ENCODE data around the gene SLC33A1. TPM values are rescaled to one million over a fixed set of nuclear protein-coding genes. Genes with fewer than 3 reads are reported as not detected.

The SLC33A1 gene
- total RNA-seq, 1 experiment from 2014 or later: 24.9 TPM

- no peak overlapping the region for H3K4me3 Mint-ChIP-seq
- POLR2A ChIA-PET: no interaction called here
- DNase-seq (ENCODE audit: low spot score): no peak
These were observed 63.8 kb downstream of the SLC33A1 start for GRCh38 chr3:155790272-155790925.

More at GRCh38 chr3:155790272-155790925, 63.8 kb downstream of the SLC33A1 start:
- H3K36me3 Mint-ChIP-seq: peaks cover 14% of the 10 kb centered on the region
- H3K27ac Mint-ChIP-seq: peak overlapping the region; percentile 66
- H3K27me3 Mint-ChIP-seq (ENCODE audit: low read depth): no peaks in the 10 kb centered on the region
- CTCF ChIA-PET: interaction anchor here (0.6 to 3.2 kb wide), 2 partner anchors 16 to 369 kb away, joined by 3 to 23 read pairs; partner anchors contain the start of gene C3orf33
- TF ChIP-seq, protein P1, sequence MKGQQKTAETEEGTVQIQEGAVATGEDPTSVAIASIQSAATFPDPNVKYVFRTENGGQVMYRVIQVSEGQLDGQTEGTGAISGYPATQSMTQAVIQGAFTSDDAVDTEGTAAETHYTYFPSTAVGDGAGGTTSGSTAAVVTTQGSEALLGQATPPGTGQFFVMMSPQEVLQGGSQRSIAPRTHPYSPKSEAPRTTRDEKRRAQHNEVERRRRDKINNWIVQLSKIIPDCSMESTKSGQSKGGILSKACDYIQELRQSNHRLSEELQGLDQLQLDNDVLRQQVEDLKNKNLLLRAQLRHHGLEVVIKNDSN (CRISPR knock-in tag; IDR thresholded peaks at IDR 0.05): no peak
- TF ChIP-seq MXD4 (CRISPR knock-in tag; IDR thresholded peaks at IDR 0.05; ENCODE audit: borderline replicate concordance): no peak
- no peak for TF ChIP-seq GRHL2 (CRISPR knock-in tag; IDR thresholded peaks at IDR 0.05; ENCODE audit: insufficient replicate concordance, severe bottlenecking)
- no peak for TF ChIP-seq ZNF317 (CRISPR knock-in tag; IDR thresholded peaks at IDR 0.05; ENCODE audit: borderline replicate concordance, low read depth)
- TF ChIP-seq ZNF423 (CRISPR knock-in tag; IDR thresholded peaks at IDR 0.05): no peak
- no peak for TF ChIP-seq ATF3 (CRISPR knock-in tag; conservative IDR thresholded peaks at IDR 0.05)
- no peak for TF ChIP-seq KAT7 (CRISPR knock-in tag; IDR thresholded peaks at IDR 0.05; ENCODE audit: borderline replicate concordance)
- no peak for TF ChIP-seq NFATC4 (CRISPR knock-in tag; IDR thresholded peaks at IDR 0.05)
- TF ChIP-seq FOXK1 (CRISPR knock-in tag; IDR thresholded peaks at IDR 0.05): no peak
- TF ChIP-seq JAZF1 (CRISPR knock-in tag; IDR thresholded peaks at IDR 0.05): no peak
- TF ChIP-seq, protein P2, sequence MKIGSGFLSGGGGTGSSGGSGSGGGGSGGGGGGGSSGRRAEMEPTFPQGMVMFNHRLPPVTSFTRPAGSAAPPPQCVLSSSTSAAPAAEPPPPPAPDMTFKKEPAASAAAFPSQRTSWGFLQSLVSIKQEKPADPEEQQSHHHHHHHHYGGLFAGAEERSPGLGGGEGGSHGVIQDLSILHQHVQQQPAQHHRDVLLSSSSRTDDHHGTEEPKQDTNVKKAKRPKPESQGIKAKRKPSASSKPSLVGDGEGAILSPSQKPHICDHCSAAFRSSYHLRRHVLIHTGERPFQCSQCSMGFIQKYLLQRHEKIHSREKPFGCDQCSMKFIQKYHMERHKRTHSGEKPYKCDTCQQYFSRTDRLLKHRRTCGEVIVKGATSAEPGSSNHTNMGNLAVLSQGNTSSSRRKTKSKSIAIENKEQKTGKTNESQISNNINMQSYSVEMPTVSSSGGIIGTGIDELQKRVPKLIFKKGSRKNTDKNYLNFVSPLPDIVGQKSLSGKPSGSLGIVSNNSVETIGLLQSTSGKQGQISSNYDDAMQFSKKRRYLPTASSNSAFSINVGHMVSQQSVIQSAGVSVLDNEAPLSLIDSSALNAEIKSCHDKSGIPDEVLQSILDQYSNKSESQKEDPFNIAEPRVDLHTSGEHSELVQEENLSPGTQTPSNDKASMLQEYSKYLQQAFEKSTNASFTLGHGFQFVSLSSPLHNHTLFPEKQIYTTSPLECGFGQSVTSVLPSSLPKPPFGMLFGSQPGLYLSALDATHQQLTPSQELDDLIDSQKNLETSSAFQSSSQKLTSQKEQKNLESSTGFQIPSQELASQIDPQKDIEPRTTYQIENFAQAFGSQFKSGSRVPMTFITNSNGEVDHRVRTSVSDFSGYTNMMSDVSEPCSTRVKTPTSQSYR (CRISPR knock-in tag; IDR thresholded peaks at IDR 0.05): no peak
- TF ChIP-seq ZNF416 (CRISPR knock-in tag; IDR thresholded peaks at IDR 0.05): no peak
- no peak for TF ChIP-seq ZNF219 (CRISPR knock-in tag; IDR thresholded peaks at IDR 0.05; ENCODE audit: borderline replicate concordance)
- TF ChIP-seq CREB1 (CRISPR knock-in tag; IDR thresholded peaks at IDR 0.05): no peak
- TF ChIP-seq SP1 (CRISPR knock-in tag; conservative IDR thresholded peaks at IDR 0.05): no peak
- TF ChIP-seq ZNF532 (CRISPR knock-in tag; IDR thresholded peaks at IDR 0.05; ENCODE audit: borderline replicate concordance): no peak
- TF ChIP-seq MYBL2 (CRISPR knock-in tag; IDR thresholded peaks at IDR 0.05): no peak
- TF ChIP-seq, protein P3, sequence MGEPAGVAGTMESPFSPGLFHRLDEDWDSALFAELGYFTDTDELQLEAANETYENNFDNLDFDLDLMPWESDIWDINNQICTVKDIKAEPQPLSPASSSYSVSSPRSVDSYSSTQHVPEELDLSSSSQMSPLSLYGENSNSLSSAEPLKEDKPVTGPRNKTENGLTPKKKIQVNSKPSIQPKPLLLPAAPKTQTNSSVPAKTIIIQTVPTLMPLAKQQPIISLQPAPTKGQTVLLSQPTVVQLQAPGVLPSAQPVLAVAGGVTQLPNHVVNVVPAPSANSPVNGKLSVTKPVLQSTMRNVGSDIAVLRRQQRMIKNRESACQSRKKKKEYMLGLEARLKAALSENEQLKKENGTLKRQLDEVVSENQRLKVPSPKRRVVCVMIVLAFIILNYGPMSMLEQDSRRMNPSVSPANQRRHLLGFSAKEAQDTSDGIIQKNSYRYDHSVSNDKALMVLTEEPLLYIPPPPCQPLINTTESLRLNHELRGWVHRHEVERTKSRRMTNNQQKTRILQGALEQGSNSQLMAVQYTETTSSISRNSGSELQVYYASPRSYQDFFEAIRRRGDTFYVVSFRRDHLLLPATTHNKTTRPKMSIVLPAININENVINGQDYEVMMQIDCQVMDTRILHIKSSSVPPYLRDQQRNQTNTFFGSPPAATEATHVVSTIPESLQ (CRISPR knock-in tag; IDR thresholded peaks at IDR 0.05): no peak
- TF ChIP-seq GTF2I (CRISPR knock-in tag; conservative IDR thresholded peaks at IDR 0.05): no peak
- TF ChIP-seq ZNF512 (CRISPR knock-in tag; IDR thresholded peaks at IDR 0.05; ENCODE audit: borderline replicate concordance): no peak
- ATAC-seq: peak; percentile 43; the same call in 1 of the 2 replicates
- peaks cover 12% of the 10 kb centered on the region for H3K9me3 Mint-ChIP-seq
- H3K4me1 Mint-ChIP-seq: peaks cover 12% of the 10 kb centered on the region

All from WTC11 (cell line).